Astrocyte of the hippocampus (primary cell): Measurements from ENCODE around the gene BHLHA15.
"Not testable (repeated sequence)": the region's sequence is repeated elsewhere in the genome, so short reads cannot be mapped to it uniquely, and the experiment has no call there.

ENCODE experiments used
- DNase-seq: peaks from one replicate; pipeline ENCODE4 v3.0.0; 2011; ENCODE audit warnings: low read depth, low spot score

BHLHA15 gene

GRCh38 chr7:98210513-98211220 lies 572 bp upstream of the BHLHA15 start:
- DNase-seq = peak; percentile 44

- DNase-seq = no peak
These were observed 665 bp downstream of the BHLHA15 start for GRCh38 chr7:98211676-98212531.

GRCh38 chr7:98212532-98213041 lies 1.3 kb downstream of the BHLHA15 start:
- no peak for DNase-seq

- no peak for DNase-seq
These were observed 2.2 kb downstream of the BHLHA15 start for GRCh38 chr7:98213296-98213887.

DNA sequence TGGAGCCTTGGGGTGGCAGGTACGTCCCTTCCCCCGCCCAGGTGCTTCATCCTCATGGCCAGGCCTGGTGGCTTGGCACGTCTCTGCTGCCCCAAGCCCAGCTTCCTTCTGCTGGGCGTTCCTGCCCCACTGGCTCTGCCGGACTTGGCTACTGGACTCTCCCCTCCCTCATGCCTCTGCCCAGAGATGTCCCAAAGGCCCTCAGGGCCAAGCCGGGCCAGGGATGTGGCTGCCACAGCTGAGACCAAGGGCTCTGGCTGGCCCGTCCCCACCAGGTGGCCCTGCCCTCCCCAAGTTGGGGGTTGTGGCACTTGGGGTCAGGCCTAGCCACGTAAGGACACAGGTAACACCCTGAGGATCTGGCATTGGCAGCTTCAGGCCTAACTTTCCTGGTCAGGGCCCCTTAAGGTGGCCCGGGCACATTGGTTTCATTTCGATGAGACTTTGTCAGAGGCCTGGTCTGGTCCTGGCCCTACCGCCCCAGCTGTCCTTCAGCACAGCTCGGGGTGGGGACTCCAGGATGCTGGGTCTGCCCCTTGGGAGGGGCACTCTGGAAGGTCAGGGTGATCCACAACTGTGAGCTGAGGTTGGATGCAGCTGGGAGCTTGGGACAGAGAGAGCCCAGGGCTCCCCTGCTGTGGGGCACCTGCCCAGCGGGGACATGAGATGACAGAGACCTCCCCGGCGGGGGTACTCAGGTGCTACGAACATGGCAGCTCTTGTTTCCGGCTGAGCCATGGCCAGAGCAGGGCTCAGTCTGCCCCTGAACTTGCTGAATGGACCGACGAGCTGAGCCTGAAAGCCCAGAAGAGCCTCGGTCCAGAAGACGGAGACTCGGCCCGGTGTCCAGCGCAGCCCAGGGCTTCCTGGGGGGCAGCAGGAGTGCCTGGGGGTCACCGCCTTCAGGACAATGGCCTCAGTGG lies 2.9 kb downstream of the BHLHA15 start:
- no peak for DNase-seq

DNA sequence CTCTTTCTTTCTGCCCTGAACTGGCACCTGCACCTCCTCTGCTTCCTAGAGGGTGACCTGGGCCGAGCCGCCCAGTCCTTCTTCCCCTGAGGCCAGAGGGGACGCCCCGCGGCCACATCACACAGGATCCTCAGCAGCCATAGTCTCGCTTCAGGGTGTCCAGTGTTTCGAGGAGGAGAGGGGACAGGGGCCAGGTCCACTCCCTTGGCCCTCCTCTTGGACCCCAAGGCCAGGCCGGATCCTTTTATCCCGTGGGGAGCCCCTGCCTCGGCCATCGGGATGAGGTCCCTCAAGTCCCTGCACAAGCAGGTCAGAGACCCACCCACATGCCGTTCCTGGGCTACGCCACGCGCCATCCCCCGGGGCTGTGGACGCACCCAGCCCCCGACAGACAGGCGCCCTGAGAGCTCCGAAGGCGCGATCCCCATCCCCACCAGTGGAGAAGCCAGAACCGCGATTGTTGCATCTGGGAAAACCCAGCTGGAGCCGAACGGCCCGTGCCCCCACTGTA lies 3.6 kb downstream of the BHLHA15 start:
- no peak for DNase-seq

DNA sequence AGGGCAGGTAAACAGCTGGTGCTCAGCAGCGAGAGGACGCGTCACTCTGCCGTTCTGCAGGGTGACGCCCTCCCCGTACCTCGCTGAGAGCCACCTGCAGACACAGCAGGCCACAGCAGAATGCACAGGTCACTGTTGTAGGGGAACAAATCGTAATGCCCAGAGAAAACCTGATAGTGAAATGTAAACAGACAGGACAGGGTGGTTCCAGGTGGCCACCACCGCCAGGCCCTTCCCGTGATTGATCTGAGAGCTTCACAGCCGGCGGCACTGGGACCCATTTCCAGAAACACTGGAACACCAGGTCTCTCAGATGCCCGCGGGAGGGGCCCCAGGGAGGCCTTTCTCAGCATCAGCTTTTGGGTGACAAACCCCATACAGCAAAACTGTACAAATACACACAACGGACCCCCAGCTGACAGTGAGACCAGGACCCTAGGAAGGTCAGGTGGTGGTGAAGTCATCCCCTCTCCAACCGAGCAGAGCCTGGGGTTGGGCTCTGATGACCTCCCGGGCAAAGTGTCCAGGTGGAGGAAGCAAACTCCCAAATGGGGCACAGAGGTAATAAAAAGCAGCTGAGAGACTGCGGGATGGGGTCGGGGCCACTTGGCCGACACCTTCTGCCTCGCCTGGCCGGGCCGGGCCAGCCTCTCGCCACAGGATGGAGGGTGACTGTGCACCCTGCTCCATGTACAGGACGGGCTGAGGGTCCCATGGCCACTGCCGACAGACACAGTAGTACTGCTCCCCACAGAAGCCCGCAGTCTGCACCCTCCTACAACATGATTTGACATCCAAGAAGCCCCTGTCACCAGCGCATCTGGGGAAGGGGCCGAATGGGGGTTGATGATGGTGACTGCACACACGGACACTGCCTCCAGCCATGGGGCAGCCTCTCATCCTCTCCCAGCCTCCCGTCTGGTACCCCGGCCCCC lies 4.6 kb downstream of the BHLHA15 start:
- no peak for DNase-seq

DNA sequence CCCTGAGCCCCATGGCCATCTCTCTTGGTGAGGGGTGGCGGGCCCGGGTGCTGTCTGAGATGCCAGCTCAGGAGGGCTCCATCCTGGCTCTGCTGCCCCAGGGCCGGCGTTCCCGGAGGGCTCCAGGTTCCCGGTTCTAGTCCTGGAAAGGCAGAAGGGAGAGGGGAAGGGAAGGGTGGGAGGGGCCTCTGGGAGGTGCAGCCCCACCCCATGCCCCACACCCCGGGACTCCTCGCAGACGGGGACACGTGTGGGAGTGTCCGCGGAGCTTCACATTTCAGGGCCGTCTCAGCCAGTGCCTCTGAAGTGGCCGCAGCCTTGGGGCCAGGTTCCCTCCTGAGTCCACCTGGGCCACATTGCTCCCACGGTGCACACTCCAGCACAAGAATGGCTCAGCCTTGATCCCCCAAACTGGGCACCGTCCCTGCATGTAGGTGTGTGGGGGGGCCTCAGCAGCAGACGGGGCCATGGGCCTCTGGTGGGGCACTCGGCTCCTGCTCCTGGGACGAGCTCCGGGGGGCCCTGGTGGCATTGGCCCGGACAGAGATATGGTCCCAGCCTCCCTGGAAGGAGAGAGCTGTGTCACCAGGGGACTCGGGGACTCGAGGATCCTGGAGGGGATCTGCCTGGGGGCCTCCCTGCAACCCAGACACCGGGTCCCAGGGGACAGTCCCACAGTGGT lies 5.8 kb downstream of the BHLHA15 start:
- no peak for DNase-seq

DNA sequence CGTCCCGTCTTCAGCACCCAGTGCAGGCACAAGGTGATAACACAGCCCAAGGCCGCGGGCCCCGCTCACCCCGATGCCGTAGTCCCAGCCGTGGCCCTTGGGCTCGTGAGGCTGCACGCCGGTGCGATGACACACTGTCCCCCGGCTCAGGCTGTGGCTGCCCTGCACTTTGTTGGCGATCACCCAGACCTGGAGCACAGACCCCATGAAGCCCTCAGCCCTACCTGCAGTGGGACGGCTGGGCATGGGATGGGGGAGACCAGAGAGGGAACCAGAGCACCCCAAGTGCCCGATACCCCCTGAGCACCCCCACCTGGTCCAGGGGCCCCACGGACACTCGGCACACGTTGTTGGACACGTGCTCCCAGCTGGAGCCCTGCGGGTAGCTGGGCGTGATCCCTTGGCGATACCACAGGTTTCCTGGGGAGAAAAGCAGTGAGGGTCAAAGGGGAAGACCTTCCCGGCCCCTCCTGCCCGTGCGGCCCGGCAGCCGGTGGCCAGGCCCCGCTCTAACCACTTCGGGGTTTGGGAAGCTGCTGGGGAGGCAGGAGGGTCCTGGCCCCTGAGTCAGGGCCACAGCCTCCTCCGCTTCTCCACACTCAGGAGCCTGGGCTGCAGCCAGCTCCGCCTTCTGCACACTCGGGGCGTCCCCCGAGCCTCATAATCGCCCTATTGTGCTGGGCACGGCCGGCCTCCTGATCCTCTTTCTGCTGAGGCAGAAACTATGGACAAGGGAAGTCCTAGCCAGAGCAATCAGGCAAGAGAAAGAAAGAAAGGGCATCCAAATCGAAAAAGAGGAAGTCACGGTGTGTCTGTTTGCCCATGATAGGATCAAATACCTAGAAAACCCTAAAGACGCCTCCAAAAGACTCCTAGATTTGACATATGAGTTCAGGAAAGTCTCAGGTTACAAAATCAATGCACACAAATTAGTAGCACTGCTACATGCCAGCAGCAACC lies 6.7 kb downstream of the BHLHA15 start:
- peak; percentile 31 for DNase-seq

- DNase-seq = not testable (repeated sequence)
These were observed 8.1 kb downstream of the BHLHA15 start for GRCh38 chr7:98219382-98219781.

GRCh38 chr7:98221611-98222532 lies 10.6 kb downstream of the BHLHA15 start:
- no peak for DNase-seq

DNA sequence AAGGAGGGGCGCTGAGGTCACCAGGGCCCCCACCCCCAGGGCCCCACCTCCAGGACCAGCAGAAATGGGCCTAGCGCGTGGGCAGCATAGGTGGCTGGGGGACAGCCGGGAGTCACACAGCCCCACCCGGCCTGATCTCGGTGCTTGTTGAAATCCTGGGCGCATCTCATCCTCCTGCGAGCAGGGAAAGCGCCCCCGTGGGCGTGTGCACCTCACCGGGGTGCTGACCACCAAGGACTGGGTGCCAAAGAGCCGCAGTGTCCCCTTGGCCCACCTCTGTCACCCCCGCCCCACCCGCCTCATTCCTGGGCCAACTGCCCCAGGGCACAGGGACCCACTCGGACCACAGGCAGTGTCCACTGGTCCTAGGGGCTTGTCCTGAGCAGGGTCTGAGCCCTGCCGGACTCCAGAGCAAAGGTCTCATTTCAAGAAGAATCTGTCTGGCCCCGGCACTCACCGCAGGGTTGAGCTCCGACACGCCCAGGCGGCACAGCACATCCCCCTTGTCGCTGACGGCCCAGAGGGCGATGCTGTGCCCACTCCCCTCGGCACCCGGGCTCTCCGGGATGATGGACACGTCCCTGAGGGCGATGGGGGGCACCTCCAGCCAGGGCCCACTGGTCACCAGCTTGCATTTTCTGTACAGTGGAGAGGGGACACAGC lies 11.4 kb downstream of the BHLHA15 start:
- no peak for DNase-seq

DNA sequence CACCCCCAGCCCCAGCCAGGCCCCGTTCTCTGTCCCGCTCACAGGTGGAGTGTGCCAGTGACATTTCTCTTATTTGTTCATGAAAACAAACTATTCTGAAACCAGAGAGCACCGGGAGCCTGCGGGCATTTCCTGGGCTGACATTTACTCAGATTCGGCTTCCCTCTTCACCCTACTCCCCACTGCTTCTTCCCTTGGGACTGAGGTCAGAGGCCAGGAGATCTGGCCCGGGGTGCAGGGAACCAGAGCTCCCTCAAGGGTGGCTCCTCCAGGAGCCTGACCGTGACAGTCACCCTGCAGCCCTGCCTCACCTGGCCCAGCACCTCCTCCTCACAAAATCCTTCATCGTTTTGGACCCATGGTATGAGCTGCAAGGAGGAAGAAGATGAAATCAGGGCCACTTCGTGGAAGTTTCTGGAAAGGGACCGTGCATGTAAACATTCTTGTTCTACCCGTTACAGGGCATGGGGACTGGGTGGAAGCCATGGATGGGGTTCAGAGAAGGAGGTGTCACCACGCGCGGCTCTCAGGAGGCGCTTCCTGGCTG lies 12.2 kb downstream of the BHLHA15 start:
- DNase-seq = no peak

GRCh38 chr7:98223898-98224700 lies 12.9 kb downstream of the BHLHA15 start:
- no peak for DNase-seq

- DNase-seq = no peak
These were observed 13.5 kb downstream of the BHLHA15 start for GRCh38 chr7:98224701-98225181.
